ENCODE results near the gene FUNDC2.

Gene FUNDC2

GRCh38 chrX:155026420-155026726 lies 271 bp upstream of the FUNDC2 start:
- no peak for DNase-seq

DNA sequence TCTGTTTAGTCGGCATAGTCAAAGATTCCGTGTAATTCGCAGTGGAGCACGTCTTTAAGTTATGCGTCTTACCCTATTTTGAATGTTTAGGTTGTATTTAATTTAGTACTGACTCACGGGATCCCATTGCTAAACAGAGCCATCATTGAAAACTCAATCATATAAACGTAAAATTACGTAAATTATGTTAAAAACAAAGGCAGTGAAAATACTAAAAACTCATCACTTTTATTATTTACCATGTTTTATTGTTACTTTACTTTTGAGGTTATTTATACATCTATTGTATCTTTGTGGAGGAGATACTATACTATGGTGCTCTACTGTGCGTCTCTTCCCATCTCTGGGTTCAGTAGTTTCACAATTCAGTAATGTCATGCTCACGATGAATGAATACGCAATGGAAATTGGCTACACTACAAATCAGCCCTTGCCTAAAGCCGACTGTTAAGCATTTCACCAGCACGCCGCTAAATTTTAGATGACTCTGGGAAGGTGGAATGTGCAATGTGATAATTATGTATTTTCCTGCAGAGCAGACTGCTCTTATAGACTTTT lies 944 bp downstream of the FUNDC2 start:
- peak; percentile 69 for DNase-seq

GRCh38 chrX:155028129-155028528 lies 1.5 kb downstream of the FUNDC2 start:
- DNase-seq: peak; percentile 28

DNA sequence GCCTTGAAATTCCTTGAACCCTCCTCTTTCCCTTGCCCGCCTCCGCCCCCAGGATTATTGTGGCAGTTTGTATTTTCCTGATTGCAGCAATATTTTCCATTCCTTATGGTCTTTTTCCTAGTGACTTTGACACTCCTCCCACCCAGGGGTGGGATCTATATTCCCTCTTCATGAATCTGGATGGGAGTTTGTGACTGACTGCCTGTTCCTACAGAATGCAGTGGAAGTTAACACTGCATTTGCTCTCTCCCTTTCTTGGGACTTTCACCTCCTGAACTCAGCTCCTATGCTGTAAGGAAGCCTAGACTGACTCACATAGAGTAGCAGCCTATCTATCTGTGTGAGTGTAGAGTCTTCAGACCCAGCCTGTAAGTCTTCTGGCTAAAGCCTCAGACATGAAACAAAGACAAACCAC lies 2.2 kb downstream of the FUNDC2 start:
- DNase-seq: no peak

DNA sequence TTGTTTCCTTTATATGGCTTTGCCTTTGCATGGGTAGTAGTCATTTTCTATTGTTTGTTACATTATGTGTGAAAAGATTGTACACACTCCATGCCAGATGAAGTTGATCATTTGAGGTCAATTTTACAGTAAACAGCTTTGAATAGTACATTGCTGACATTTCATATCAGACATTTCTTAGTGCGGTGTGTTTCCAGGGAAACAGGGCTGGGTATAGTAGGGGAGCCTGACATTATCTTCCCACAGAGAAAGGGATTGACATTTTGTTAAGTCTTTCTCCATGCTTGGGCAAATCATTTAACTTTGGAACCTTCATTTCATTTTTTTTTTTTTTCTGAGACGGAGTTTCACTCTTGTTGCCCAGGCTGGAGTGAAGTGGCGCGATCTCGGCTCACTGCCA lies 5.0 kb downstream of the FUNDC2 start:
- DNase-seq: peak; percentile 15

DNA sequence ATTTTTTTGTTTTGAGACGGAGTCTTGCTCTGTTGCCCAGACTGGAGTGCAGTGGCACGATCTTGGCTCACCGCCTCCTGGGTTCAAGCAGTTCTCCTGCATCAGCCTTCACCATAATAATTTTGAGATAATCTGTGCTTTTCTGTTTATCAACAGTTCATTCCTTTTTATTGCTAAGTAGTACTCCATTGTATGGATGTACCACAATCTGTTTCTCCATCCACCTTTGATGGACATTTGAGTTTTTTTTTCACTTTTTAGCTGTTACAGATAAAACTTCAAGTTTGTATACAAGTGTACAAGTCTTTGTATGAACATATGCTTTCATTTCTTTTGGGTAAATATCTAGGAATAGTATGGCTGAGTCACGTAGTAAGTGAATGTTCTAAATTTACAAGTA lies 9.0 kb downstream of the FUNDC2 start:
- DNase-seq: no peak

GRCh38 chrX:155046129-155046810 lies 19.6 kb downstream of the FUNDC2 start:
- DNase-seq: no peak

GRCh38 chrX:155046811-155047528 lies 20.3 kb downstream of the FUNDC2 start:
- DNase-seq: no peak

DNA sequence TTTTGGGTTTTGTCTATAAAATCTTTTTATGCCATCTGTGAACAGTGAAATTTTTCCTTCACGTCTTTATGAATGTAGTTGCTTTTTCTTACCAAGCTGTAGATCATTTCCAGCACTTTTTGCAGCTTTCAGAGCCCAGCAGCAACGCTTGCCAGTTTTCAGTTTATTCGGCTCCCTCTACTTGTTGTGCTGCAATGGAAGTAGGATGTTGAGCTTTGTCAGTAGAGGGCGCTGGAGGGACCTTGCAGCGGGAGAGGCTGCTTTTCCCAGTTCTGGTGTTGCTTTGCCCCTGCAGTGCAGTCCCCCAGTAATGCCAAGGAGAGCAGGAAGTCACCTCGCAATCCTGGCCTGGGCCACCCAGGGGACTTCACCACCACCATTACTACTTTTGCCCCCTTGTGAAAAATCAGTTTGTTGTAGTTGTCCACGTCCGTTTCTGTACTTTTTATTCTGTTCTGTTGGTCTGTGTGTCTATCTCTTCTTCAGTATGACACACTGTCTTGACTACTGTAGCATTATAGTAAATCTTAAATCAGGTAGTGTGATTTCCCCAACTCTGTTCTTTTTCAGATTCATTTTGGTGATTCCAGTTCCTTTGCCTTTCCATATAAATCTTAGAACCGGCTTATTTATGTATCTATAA lies 22.5 kb downstream of the FUNDC2 start:
- peak; percentile 72 for DNase-seq

DNA sequence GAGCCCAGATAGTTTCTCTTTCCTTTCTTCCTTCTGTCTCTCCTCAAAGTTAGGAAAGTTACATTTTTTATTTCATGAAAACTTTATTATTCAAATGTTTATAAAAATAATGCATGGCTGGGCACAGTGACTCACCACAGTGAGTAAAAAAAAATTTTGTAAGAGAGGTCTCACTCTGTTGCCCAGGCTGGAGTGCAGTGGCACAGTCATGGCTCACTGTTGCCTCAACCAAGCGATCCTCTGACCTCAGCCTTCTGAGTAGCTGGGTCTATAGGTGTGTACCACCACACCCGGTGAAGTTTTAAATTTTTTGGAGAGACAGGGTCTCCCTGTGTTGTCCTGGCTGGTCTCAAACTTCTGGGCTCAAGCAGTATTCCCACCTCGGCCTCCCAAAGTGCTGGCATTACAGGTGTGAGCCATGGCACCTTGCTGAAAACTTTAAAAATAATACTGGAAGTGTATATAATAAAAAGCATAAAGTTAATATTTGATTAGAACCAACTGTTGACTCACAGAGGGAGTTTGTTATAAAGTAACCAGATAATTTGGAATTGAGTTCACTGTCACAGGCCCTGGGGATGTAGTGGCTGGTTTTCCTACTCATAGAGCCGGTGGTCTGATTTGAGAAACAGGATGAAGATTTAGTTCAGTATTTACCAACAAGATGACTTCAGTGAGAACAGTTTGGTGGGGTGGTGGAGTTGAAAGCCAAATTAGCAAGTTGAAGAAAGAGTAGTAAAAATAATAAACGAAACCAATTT lies 26.3 kb downstream of the FUNDC2 start:
- DNase-seq: no peak

GRCh38 chrX:155053656-155054055 lies 27.0 kb downstream of the FUNDC2 start:
- DNase-seq: no peak

DNA sequence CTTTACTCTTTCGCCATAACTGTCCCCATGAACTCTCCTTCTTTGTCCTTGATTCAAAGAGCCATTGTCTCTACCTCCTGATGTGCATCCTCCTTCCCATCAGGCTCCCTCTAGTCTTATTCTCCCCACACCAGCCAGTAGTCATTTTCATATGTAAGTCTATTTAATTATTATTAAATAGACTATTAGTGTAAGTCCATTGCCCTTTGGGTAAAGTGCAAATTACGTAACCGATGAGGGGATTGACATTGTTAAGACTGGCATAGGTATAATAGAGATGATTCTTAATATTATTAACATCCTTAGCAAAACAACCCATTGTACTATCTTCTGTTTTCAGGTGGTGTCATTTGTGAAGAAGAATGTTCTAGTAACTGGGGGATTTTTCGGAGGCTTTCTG lies 27.6 kb downstream of the FUNDC2 start:
- no peak for DNase-seq

GRCh38 chrX:155055494-155055893 lies 28.9 kb downstream of the FUNDC2 start:
- no peak for DNase-seq

DNA sequence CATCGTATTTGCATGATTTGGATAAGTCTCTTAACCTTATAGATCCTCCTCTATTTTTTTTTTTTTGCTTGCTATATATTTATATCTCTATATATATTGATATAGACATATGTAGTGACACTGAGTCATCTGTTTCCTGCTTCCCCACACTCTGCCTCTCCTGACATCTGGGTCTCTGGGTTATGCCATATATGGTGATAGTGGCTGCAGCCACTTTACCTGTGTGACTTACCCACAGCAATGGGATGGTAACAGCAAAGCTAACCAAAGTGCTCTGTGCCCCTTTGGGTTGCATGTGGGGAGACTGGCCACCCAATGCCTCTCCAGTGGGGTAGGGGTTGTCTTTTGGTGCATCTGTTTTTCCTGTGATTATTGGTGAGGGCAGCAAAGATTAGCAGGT lies 29.8 kb downstream of the FUNDC2 start:
- no peak for DNase-seq

GRCh38 chrX:155056877-155057792 lies 30.5 kb downstream of the FUNDC2 start:
- DNase-seq: peak; percentile 68

DNA sequence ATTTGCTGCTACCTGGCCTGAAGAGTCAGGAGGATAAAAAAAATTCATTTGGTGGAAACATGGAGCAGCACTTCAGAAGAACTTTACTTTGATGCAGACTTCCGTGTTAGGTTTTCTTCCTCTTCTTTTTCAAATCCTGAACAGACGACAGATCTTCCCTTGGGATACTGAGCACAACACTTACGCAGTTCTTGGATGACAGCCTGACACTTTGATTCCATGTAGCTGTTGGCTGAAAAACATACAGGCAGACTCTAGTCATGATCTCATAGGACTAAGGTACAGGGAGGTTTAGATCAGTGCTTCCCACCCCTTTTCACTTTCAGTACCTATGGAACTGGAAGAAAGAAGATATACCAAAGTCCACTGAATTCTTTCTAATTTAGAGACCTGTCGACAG lies 35.1 kb downstream of the FUNDC2 start:
- no peak for DNase-seq

DNA sequence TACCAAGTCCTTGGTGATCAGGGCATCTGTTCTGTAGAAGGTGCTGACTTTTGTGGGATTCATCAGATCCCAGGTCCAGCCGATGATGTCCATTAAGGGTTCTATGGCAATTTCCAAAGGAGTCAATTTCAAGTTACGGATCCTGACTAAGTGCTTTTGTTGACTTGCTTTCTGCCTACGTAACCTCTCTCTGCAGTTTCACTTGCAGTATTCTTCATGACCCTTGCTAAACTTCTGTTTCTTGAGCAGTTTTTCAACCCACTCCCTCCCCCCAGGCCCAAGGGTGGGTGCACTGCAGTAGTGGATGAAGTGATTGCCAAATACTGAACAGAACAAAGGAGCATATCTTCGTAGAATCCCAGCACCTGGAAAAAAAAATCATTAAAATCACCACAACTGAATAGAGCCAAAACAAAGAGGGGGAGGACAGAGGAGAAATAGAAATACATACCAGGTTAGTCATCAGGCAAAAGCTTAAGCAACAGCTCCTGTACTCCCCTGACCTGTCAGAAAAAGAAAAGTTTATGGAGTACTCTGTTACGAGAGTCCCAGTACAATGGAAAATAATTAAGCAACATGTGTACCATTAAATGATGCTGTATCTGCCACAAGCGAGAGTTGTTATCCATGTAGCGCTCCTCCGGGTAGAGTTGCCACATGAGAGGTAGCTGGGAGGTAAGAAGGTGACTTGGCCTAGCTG lies 38.5 kb downstream of the FUNDC2 start:
- no peak for DNase-seq

DNA sequence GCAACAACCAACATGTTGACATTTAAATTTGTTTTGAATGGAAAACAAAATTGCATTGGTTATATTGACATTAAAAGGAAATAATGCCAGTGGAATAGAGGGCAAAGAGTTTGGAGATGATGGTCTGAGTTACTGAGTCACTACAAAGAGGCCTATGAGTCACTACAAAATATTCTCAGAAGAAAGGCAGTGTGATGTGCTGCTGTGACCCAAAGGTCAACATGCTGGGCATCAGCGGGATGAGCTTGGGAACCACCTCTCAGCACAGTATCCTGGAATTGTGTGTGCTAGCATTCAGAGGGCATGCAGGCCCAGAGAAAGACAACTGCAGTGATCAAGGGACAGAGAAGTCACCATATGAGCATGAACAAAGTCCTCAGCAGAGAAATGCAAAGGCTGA lies 41.5 kb downstream of the FUNDC2 start:
- no peak for DNase-seq

DNA sequence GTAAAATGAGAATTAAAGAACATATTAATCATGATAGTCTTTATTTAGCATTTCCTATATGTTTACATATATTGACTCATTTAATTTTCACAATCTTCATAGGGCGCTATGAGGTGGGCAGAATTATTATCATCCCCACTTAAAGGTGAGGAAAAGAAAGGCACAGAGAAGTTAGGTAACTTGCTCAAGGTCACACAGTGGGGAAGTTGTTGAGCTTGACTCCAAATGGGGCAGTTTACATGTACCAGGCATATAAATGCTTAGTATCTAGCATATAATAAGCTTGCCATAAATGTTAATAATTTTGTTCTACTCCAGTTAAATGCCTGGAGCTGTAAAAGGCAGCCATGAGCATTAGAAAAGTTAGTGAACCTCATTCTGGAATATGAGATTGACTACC lies 42.8 kb downstream of the FUNDC2 start:
- no peak for DNase-seq

DNA sequence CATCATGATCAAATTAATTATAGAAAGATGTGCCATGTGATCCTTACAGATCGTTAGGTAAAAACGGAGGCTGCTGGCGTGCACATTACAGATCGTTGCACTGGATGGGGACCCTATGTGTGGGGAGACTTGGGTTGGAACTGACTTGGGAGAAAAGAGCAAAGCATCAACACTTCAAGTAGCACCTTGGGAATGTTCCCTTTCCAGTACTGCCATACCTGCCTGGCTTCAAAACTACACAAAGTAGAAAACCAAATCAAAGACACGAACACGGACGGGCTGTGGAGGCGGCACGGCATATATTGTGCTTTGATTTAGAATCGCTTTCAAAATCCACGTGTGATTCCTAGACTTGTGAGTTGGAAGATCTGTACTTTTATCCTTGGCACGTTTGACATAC lies 43.4 kb downstream of the FUNDC2 start:
- DNase-seq: no peak

GRCh38 chrX:155070663-155070974 lies 44.0 kb downstream of the FUNDC2 start:
- no peak for DNase-seq
